Lower lobe of right lung (tissue), 2 donors: Measurements from ENCODE around the gene CNTN1. TPM values are rescaled to one million over a fixed set of nuclear protein-coding genes. Genes with fewer than 3 reads are reported as not detected.

Experiments
- ATAC-seq, 2 donors: fragments of 200-7000 bp; cut with Tn5 transposase; one replicate each; pipeline ENCODE4 v1.9.1; 2020 to 2022; ENCODE audit warnings: mild to moderate bottlenecking in 2 of 2, moderate library complexity in 2 of 2
- DNase-seq: peaks from one replicate; pipeline ENCODE4 v3.0.0-alpha.2; 2020
- H3K27ac ChIP-seq: fragments of 200-600 bp; one replicate; pipeline ENCODE4 v1.8.0; 2022
- H3K27me3 ChIP-seq: fragments of 200-600 bp; one replicate; pipeline ENCODE4 v1.8.0; 2022; ENCODE audit warnings: low read depth
- H3K36me3 ChIP-seq: fragments of 200-600 bp; one replicate; pipeline ENCODE4 v1.8.0; 2022; ENCODE audit warnings: mild to moderate bottlenecking
- H3K4me1 ChIP-seq: fragments of 200-600 bp; one replicate; pipeline ENCODE4 v1.8.0; 2022
- H3K4me3 ChIP-seq: fragments of 200-600 bp; one replicate; pipeline ENCODE4 v1.8.0; 2022; ENCODE audit warnings: mild to moderate bottlenecking
- H3K9me3 ChIP-seq: fragments of 200-600 bp; one replicate; pipeline ENCODE4 v1.8.0; 2022
- intact Hi-C: fragments of 100-400 bp; cut with DNase I; formaldehyde crosslinking; loops from one replicate; pipeline ENCODE4 v1.11.0; 2022
- long read RNA-seq: library from polyadenylated mRNA; unstranded; transcript quantifications from one replicate; pipeline ENCODE4 v2.0.0, GENCODE V29; 2021
- total RNA-seq: library from RNA; stranded (reverse); fragmentation: NEBNext Ultra II Directional; extraction: Animal tissue kit (Norgen Biotek cat#: 25700); gene quantifications from one replicate; pipeline ENCODE4 v1.2.1, GENCODE V29; 2021
- TF ChIP-seq, protein P1 (sequence below): fragments of 200-600 bp; IDR thresholded peaks from one replicate; pipeline ENCODE4 v1.8.0; 2022; ENCODE audit warnings: antibody characterized with exemption, mild to moderate bottlenecking
- donor health status: DM: no; HTN: yes; CAD: no; lungs with severe emphysema.

Gene CNTN1
- total RNA-seq: 12.3 TPM
- long read RNA-seq, full-length matches to known transcripts: 7 of 8 reads
- long read RNA-seq, partial matches to known transcripts: 1 of 8 reads
- long read RNA-seq, other reads (novel, unspliced or antisense): 0 of 8 reads

DNA sequence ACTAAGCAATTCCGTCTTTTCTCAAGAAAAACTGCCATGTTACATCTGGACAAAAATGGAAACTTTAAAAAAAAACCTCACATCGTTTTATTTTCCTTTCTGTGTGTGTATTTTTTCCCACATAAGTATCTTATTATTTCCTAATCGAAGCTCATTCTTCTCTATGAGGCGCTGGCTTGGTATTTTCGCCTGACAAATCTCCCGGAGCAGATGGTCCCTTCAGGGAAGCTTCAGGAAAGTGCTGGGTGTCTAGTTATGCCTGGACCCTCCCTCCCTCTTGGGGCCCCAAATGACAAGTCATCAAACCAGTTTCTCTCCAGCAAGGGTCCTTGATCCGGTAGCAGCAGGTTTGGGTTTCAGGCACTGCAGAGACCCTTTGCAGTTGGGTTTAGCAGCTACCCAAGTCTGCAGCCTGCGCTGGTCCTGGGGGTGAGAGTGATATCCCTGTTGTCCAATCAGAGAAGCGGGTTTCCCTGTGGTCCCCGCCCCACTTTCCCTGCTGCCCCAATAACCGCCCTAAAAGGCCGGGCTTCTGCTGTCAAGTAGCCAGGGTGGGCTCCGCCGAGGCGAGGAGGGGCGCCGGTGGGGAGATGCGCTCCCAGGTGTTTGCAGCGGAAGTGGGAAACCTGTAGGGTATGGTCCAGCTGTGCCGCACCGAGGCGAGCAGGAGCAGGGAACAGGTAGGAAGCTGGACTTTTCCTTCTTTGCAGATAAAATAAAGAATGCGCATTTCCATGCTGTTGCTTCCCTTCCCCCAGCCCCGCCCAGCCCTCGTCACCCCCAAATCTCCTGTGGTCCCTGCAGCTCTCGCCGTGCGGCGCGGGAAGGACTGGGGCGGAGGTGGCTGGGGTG, at the start of gene CNTN1:
TSS of gene CNTN1 (plus strand) at position 527 of the 852 bp plus-strand sequence.
- Histone ChIP-seq H3K27ac (no peak within 1 kb of the TSS), H3K27me3 (peaks cover 17% of the 10 kb centered on the region), H3K36me3 (no peaks in the 10 kb centered on the region), H3K4me1 (peaks cover 8% of the 10 kb centered on the region), H3K9me3 (no peaks in the 10 kb centered on the region), H3K4me3 (peak within 1 kb of the TSS; percentile 59)
- intact Hi-C loops: no loop called here
- ATAC-seq (peak; percentile 93 to 96), DNase-seq (peak; percentile 57)
- TF ChIP-seq, protein P1, sequence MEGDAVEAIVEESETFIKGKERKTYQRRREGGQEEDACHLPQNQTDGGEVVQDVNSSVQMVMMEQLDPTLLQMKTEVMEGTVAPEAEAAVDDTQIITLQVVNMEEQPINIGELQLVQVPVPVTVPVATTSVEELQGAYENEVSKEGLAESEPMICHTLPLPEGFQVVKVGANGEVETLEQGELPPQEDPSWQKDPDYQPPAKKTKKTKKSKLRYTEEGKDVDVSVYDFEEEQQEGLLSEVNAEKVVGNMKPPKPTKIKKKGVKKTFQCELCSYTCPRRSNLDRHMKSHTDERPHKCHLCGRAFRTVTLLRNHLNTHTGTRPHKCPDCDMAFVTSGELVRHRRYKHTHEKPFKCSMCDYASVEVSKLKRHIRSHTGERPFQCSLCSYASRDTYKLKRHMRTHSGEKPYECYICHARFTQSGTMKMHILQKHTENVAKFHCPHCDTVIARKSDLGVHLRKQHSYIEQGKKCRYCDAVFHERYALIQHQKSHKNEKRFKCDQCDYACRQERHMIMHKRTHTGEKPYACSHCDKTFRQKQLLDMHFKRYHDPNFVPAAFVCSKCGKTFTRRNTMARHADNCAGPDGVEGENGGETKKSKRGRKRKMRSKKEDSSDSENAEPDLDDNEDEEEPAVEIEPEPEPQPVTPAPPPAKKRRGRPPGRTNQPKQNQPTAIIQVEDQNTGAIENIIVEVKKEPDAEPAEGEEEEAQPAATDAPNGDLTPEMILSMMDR: no peak

DNA sequence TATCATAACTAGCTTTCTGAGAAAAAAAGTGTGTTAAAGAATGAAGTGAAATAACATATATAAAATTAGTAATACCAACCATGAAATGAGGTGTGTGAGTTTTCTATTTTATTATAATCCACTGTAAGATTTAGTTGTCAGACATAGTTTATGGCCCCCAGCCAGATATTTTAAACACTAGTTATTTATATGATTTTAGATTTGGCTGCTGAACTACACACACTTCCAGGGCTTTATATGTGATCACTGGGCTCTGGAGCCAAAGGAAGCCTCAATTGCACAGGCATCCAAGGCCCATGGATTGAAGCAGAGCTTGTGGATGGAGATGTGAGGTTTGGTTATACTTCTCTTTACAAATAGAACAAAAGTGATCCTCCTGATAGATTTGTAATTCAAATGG, 48.7 kb upstream of the CNTN1 start:
- TF ChIP-seq, protein P1: no peak
- Histone ChIP-seq H3K27ac (no peak overlapping the region), H3K9me3 (no peaks in the 10 kb centered on the region), H3K27me3 (no peaks in the 10 kb centered on the region), H3K4me3 (no peak overlapping the region), H3K4me1 (no peaks in the 10 kb centered on the region), H3K36me3 (no peaks in the 10 kb centered on the region)
- no peak for DNase-seq
- intact Hi-C loops: no loop called here
- ATAC-seq: no peak

DNA sequence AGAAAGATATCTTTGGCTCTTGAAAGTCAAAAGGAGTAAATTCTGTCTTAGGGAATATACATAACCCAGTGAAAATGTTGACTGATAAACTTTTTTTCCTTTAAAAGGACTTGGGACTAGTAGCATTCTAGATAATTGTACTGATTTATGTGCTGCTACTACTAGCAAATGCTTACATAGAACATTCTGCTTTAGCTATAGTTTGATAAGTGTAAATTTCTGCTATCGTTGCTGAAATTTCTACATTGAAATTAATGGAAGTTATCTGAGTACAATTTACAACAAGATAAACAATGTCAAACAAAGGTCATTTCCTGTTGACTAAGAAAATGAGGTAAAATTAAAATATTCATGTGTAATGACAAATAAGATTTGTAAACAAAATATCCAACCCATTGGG, 48.3 kb upstream of the CNTN1 start:
- ATAC-seq: no peak
- Histone ChIP-seq H3K36me3 (no peaks in the 10 kb centered on the region), H3K4me3 (no peak overlapping the region), H3K9me3 (no peaks in the 10 kb centered on the region), H3K4me1 (no peaks in the 10 kb centered on the region), H3K27me3 (no peaks in the 10 kb centered on the region), H3K27ac (no peak overlapping the region)
- TF ChIP-seq, protein P1: no peak
- DNase-seq: no peak
- intact Hi-C loops: no loop called here

DNA sequence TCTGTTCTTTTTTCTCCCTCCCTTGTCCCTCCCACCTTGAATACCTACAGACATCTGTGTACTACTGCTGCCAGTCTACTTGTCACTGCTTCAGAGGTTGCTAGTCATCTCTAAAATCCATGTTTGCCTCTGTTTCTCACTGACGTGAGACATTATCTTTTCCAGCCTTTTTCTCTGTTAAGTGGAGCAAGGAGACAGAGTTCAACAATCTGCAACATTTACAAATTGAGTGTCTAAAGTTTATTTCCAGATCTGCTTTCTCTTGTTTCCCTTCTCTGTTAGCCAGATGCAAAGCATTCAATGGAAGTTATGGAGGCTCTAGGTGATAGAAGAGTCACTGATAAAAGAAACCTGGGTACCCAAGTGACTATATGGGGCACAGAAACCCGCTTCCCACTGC, 47.5 kb upstream of the CNTN1 start:
- ATAC-seq: no peak
- H3K4me1 ChIP-seq: no peaks in the 10 kb centered on the region
- no peak overlapping the region for H3K27ac ChIP-seq
- TF ChIP-seq, protein P1: no peak
- H3K36me3 ChIP-seq: no peaks in the 10 kb centered on the region
- H3K9me3 ChIP-seq: no peaks in the 10 kb centered on the region
- no peak overlapping the region for H3K4me3 ChIP-seq
- no peaks in the 10 kb centered on the region for H3K27me3 ChIP-seq
- DNase-seq: no peak
- intact Hi-C loops: no loop called here

DNA sequence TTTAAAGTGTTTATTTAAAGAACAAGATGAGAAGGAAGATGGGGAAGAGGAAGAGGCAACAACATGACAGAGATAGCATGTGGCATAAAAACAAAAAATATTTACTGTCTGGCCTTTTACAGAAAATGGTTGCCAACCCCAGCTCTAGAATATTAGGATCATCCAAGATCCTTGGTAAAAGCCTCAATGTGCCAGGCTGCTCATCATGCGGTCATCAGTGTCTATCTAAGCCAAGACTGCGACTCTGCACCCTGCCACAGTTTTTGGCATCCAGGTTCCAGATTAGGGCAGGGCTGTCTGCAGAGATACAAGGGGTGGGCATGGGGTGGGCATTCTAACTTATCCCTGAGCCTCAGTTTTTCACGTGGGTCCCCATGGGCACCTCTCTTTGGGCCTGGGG, 46.9 kb upstream of the CNTN1 start:
- Histone ChIP-seq H3K4me1 (no peaks in the 10 kb centered on the region), H3K36me3 (no peaks in the 10 kb centered on the region), H3K27ac (no peak overlapping the region), H3K4me3 (no peak overlapping the region), H3K9me3 (no peaks in the 10 kb centered on the region), H3K27me3 (no peaks in the 10 kb centered on the region)
- intact Hi-C loops: no loop called here
- DNase-seq (no peak), ATAC-seq (no peak)
- TF ChIP-seq, protein P1: no peak
